Gastrocnemius medialis (tissue), 4 donors: ENCODE results near the gene TGM5. TPM values are rescaled to one million over a fixed set of nuclear protein-coding genes. Genes with fewer than 3 reads are reported as not detected.

Experiments used
- ATAC-seq, 2 donors: fragments of 150-250 bp; one replicate each; pipeline ENCODE4 v1.9.1; 2016
- DNase-seq, 2 donors: peaks; one replicate each; pipeline ENCODE4 v3.0.0-alpha.2; 2019
- H3K27ac ChIP-seq, 4 donors: fragments of 200-600 bp; sonication (generic); 1 replicate in 1 of 4; 2 replicates in 3 of 4; pipeline ENCODE4 v1.5.1; 2016 to 2018; ENCODE audit warnings: mild to moderate bottlenecking in 2 of 4, moderate library complexity in 1 of 4
- H3K27me3 ChIP-seq, 3 donors: fragments of 200-600 bp; sonication (generic) in 2 of 3; 1 replicate in 1 of 3; 2 replicates in 2 of 3; pipeline versions ENCODE4 v1.5.1 to v1.6.0; 2016 to 2019; ENCODE audit warnings: mild to moderate bottlenecking in 1 of 3, moderate library complexity in 1 of 3
- H3K36me3 ChIP-seq, 2 donors: fragments of 200-600 bp; sonication (generic) in 1 of 2; one replicate each; pipeline ENCODE4 v1.5.1; 2017 to 2018
- H3K4me1 ChIP-seq, 2 donors: fragments of 200-600 bp; sonication (generic) in 1 of 2; one replicate each; pipeline ENCODE4 v1.5.1; 2016 to 2017; ENCODE audit warnings: mild to moderate bottlenecking in 2 of 2
- H3K4me3 ChIP-seq, 4 donors: fragments of 200-600 bp; sonication (generic) in 3 of 4; 1 replicate in 1 of 4; 2 replicates in 3 of 4; pipeline ENCODE4 v1.5.1; 2016 to 2019; ENCODE audit warnings: mild to moderate bottlenecking in 2 of 4
- H3K9me3 ChIP-seq, 3 donors: fragments of 200-600 bp; sonication (generic) in 2 of 3; 1 replicate in 1 of 3; 2 replicates in 2 of 3; pipeline ENCODE4 v1.5.1; 2016 to 2019
- CTCF ChIP-seq, 5 experiments: fragments of 450-650 bp in 3 of 5; fragments of 200-600 bp in 2 of 5; sonication (generic) in 2 of 5; IDR thresholded peaks in 4 of 5; conservative IDR thresholded peaks in 1 of 5; 1 replicate in 4 of 5; 2 replicates in 1 of 5; pipeline ENCODE4 v1.5.1; 2016 to 2019; ENCODE audit warnings: antibody characterized with exemption in 5 of 5, mild to moderate bottlenecking in 3 of 5, moderate library complexity in 3 of 5
- POLR2A ChIP-seq, 2 donors: fragments of 450-650 bp; IDR thresholded peaks; one replicate each; pipeline ENCODE4 v1.6.1; 2017; ENCODE audit warnings: antibody characterized with exemption in 2 of 2, mild to moderate bottlenecking in 2 of 2, moderate library complexity in 2 of 2
- in situ Hi-C, 4 donors: fragments of 200-750 bp; cut with MboI; loops; one replicate each; pipeline versions ENCODE4 v1.15.0 to v1.8.0; 2017; ENCODE audit warnings: low sequenced_read_pairs in 4 of 4
- intact Hi-C: fragments of 100-400 bp; cut with DNase I; formaldehyde crosslinking; loops from one replicate; pipeline ENCODE4 v1.15.1; 2023; ENCODE audit warnings: low total_unique reads
- total RNA-seq, 4 donors: library from RNA; depleted of rRNA; stranded (reverse); fragments of >200 nt; gene quantifications; one replicate each; pipeline versions ENCODE4 v1.1.0 to v1.2.3, GENCODE V29; 2016

The TGM5 gene
- total RNA-seq, 4 donors from 2014 or later, result 1.4 TPM; not detected in 3

GRCh38 chr15:43270113-43270665 lies 3.5 kb upstream of the TGM5 start:
- no peak overlapping the region for H3K27ac ChIP-seq
- ATAC-seq, result no peak
- DNase-seq, result no peak
- peaks cover 17 to 19% of the 10 kb centered on the region in 2 donors for H3K4me1 ChIP-seq
- in situ Hi-C loops (no loop called here), intact Hi-C loops (loop anchor here (10.0 kb wide), 1 partner anchor 165 kb away; the partner anchor contains the start of gene UBR1)
- H3K9me3 ChIP-seq, result no peaks in the 10 kb centered on the region
- no peaks in the 10 kb centered on the region for H3K27me3 ChIP-seq
- no peaks in the 10 kb centered on the region for H3K36me3 ChIP-seq
- TF ChIP-seq CTCF (IDR thresholded peaks at IDR 0.05 in 4 of 5, conservative IDR thresholded peaks at IDR 0.05 in 1 of 5), result no peak
- TF ChIP-seq POLR2A (IDR thresholded peaks at IDR 0.05), result no peak
- H3K4me3 ChIP-seq, result no peak overlapping the region

GRCh38 chr15:43268111-43269105 lies 1.7 kb upstream of the TGM5 start:
- TF ChIP-seq POLR2A (IDR thresholded peaks at IDR 0.05) (no peak), CTCF (IDR thresholded peaks at IDR 0.05 in 4 of 5, conservative IDR thresholded peaks at IDR 0.05 in 1 of 5) (no peak)
- H3K9me3 ChIP-seq, result no peaks in the 10 kb centered on the region
- H3K4me1 ChIP-seq, result peaks cover 3 to 4% of the 10 kb centered on the region in 2 donors
- intact Hi-C loops (no loop called here), in situ Hi-C loops (no loop called here)
- H3K27me3 ChIP-seq, result no peaks in the 10 kb centered on the region
- H3K36me3 ChIP-seq, result no peaks in the 10 kb centered on the region
- H3K4me3 ChIP-seq, result no peak overlapping the region
- ATAC-seq (no peak), DNase-seq (no peak)
- no peak overlapping the region for H3K27ac ChIP-seq

GRCh38 chr15:43267439-43267838 lies 711 bp upstream of the TGM5 start:
- DNase-seq, result no peak
- intact Hi-C loops, result no loop called here
- Histone ChIP-seq H3K4me1 (no peaks in the 10 kb centered on the region), H3K9me3 (no peaks in the 10 kb centered on the region), H3K36me3 (no peaks in the 10 kb centered on the region), H3K27me3 (no peaks in the 10 kb centered on the region), H3K27ac (no peak overlapping the region), H3K4me3 (no peak overlapping the region)
- ATAC-seq, result no peak
- TF ChIP-seq POLR2A (IDR thresholded peaks at IDR 0.05), result no peak
- in situ Hi-C loops, result no loop called here

GRCh38 chr15:43266386-43266785 lies 342 bp downstream of the TGM5 start:
- DNase-seq, result no peak
- no peak for ATAC-seq
- in situ Hi-C loops, result no loop called here

More at GRCh38 chr15:43266386-43266785, 342 bp downstream of the TGM5 start:
- Histone ChIP-seq H3K4me1 (no peaks in the 10 kb centered on the region), H3K36me3 (no peaks in the 10 kb centered on the region), H3K4me3 (no peak overlapping the region), H3K9me3 (no peaks in the 10 kb centered on the region), H3K27me3 (no peaks in the 10 kb centered on the region), H3K27ac (no peak overlapping the region)
- intact Hi-C loops, result no loop called here
- TF ChIP-seq POLR2A (IDR thresholded peaks at IDR 0.05) (no peak), CTCF (IDR thresholded peaks at IDR 0.05 in 4 of 5, conservative IDR thresholded peaks at IDR 0.05 in 1 of 5) (no peak)
